HG03135 (cell line): ENCODE measurements around the gene FILIP1.

Experiments used
- ATAC-seq: cut with Tn5 transposase; IDR thresholded peaks from one replicate; pipeline ENCODE4 v1.9.1; 2021; ENCODE audit warnings: mild to moderate bottlenecking, moderate library complexity; ENCODE audit not compliant: unreplicated experiment

The FILIP1 gene

DNA sequence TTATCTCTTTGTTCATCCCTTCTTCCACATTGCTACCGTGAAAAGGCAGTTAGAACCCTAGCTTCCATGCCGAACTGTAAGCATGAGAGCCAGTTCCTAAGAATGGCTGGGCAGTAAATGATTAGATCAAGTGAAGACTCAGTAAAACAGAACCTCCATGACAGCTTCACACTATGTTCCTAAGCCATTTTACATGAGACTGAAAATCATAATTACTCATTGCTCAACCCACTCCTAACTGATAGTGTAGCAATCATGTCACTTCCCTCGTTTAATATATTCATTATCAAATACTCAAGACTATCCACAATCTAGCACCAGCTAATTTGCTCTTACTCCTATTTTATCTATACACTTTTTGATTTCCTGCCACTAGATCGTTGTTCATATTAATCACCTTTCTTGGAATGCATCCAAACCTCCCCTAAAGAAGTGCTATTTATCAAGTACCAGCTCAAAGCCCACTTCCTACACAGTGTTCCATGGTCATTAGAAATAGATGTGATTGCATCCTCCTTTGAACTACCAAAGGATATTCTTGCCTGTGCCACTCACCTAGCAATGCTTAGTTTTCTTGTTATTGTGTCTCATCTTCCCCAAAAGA lies 215.0 kb downstream of the FILIP1 start:
- ATAC-seq: no peak

DNA sequence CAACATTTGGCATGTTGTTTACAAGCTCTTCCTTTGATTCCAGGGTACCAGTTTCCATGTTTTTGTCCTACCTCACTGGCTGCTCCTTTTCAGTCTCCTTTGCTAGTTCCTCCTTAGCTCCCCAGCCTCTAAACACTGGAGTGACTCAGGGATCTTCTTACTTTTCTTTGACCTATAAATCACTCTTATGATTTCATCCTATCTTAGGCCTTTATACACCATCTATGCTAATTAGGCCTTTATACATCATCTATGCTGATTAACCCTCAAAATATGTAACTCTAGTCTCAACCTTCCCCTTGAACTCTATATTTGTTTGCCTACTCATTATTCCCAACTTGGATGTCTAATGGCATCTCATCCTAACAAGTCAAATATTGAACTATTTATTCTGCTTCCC lies 218.5 kb downstream of the FILIP1 start:
- ATAC-seq: no peak

GRCh38 chr6:75273009-75273408 lies 220.6 kb downstream of the FILIP1 start:
- ATAC-seq: no peak

GRCh38 chr6:75272145-75272840 lies 221.3 kb downstream of the FILIP1 start:
- ATAC-seq: no peak

DNA sequence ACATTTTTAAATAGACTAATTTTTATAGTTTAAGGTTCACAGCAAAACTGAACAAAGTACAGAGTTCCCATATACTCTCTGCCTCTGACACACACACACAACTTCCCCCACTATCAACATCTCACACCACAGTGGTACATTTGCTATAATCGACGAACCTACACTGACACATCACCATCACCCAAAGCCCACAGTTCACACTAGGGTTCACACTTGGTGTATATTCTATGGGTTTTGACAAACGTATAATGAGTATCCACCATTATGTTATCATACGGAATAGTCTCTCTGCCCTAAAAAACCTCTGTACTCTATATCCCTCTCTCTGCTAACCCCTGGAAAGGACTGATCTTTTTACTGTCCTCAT lies 224.6 kb downstream of the FILIP1 start:
- no peak for ATAC-seq

DNA sequence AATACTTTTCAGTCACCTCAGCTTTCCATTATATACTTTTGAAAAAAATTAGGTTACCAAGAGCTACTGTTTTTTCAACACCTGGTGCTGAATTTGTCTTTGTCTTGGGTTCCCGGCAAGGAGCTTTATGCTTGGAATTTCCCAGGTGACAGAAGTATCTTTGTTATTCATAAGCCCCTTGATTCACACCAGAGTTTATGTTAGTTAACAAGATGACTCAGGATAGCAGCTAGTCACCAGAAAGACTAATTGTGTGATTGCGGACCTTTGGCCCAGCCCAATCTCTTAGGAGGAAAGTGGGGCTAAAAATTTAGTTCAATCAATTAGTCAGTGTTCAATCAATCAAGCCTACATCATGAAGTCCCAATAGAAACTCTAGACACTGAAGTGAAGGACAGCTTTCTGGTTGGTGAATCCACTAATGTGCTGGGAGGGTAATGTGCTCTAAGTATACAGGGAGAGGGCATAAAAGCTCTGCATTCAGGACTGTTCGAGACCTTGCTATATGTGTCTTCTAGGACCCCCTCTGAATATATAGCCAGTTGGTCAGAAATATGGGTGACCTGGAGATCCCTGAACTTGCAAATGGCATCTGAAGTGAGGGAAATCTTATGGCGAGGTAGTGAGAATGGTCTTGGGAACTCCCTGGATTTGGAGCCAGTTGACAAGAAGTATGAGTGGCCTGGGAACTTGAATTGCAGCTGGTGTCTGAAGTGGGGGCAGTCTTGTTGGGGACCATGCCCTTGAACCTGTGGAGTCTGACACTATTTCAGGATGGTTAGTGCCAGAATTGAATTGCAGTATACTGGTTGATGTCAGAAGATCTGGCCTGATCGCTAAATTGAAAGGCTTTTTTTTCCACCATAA lies 225.2 kb downstream of the FILIP1 start:
- ATAC-seq: no peak

- no peak for ATAC-seq
Measured at GRCh38 chr6:75267461-75267860, 226.1 kb downstream of the FILIP1 start.

DNA sequence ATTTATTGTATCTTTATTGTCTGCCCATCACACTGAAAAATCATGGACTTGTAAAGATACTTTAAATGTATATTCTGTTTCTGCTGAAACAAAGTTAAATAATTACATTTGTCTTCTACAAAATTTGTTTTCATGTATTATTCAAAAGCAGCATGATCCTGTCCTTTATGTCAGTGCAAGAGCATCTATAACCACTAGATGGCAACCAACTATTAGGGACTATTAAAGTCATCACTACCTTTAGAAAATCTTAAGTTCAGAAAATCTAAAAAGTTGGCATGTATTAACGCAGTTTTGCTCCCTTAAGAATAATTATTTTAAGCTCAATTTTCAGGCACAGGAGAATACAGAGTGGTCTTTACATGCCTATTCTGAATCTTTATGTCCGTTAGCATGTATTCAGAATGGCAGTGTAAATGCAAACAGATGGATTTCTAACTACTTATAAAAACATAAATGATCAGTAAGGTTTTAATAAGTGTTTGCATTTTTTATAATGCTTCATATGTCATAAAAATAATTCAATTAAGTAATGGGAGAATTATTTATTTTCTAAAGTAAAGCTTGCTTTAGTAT lies 226.8 kb downstream of the FILIP1 start:
- ATAC-seq: peak; percentile 71

- no peak for ATAC-seq
Measured at GRCh38 chr6:75263401-75263750, 230.2 kb downstream of the FILIP1 start.

- ATAC-seq: no peak
Measured at GRCh38 chr6:75262716-75263400, 230.7 kb downstream of the FILIP1 start.

DNA sequence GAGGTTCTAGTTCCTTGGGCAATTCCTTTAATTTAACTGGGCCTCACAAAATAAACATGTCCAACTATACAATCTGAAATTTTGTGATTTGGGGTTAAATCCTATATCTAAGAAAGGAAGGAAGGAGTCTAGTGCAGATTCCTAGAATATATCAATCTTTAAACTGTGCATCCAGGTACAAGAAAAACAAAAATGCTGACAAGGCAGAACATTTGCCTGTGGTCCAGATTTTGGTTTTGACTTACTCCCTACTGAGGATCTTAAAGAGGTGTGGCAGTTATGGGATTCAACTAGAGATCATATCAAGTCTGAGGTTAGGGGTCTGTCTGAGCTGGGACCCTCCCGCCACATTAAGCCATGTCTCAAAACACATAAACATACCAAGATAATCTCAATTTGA lies 232.3 kb downstream of the FILIP1 start:
- no peak for ATAC-seq

- no peak for ATAC-seq
Measured at GRCh38 chr6:75257343-75258087, 236.1 kb downstream of the FILIP1 start.

GRCh38 chr6:75250552-75250951 lies 243.0 kb downstream of the FILIP1 start:
- no peak for ATAC-seq

DNA sequence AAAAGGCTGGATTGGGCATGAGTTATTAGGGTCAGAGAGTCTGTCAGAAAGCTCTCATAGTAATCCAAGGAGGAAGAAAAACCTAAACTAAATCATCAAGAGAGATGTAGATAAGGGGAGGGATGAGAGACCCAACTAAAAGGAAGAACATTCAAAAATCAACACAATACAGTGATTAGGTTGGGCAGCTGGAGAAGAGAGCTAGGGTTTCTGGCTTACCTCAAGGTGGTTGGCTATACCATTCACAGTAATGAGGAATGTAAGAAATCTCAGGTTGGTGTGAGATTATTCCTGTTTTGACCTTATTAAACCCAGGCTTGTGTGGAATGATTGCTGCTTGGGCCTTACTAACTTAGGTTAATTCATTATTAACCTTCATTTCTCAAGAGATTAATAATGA lies 243.8 kb downstream of the FILIP1 start:
- ATAC-seq: no peak

DNA sequence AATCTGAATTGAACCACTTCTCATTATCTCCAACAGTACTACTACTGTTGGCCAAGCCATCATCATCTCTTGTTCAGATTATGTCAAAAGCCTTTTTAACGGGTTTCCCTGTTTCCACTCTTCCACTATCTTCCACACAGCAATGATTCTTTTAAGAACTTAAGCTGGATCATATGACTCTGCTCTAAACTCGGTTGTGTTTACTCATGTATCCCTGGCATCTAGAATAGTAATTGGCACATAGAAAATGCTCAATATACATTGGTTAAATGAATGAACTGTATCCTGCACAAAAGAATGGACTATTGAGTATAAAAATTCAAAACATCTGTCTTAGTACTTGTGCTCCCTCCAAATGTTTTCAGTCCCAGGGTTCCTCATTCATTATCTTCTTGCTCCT lies 247.2 kb downstream of the FILIP1 start:
- ATAC-seq: no peak

- ATAC-seq: peak; percentile 18
Measured at GRCh38 chr6:75244063-75244584, 249.5 kb downstream of the FILIP1 start.

GRCh38 chr6:75243333-75244062 lies 250.1 kb downstream of the FILIP1 start, which contains the start of gene COX7A2:
Gene COX7A2, minus strand, starts transcription at chr6:75243801. Its CDS starts 67 bp downstream, at chr6:75243734.
- ATAC-seq: peak; percentile 95
